Measurements from ENCODE around the gene TSFM.
"Not testable (repeated sequence)": the region's sequence is repeated elsewhere in the genome, so short reads cannot be mapped to it uniquely, and the experiment has no call there.

Gene TSFM

DNA sequence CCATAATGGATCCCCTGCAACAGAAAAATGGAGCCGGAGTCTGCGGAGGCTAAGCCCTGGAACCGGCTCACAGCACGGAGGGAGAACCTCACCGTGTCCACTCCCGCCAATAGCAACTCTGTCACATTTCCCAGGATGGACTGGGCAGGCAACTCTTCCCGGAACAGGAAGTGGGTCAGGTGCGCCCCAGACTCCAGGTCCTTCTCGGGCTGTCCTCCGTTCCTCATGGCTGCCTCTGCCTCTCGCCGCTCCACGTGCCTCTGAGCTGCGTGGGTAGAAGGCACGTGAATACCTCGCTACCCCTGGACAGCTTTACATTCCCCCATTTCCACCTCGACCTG lies 18.0 kb upstream of the TSFM start:
- DNase-seq, result no peak

DNA sequence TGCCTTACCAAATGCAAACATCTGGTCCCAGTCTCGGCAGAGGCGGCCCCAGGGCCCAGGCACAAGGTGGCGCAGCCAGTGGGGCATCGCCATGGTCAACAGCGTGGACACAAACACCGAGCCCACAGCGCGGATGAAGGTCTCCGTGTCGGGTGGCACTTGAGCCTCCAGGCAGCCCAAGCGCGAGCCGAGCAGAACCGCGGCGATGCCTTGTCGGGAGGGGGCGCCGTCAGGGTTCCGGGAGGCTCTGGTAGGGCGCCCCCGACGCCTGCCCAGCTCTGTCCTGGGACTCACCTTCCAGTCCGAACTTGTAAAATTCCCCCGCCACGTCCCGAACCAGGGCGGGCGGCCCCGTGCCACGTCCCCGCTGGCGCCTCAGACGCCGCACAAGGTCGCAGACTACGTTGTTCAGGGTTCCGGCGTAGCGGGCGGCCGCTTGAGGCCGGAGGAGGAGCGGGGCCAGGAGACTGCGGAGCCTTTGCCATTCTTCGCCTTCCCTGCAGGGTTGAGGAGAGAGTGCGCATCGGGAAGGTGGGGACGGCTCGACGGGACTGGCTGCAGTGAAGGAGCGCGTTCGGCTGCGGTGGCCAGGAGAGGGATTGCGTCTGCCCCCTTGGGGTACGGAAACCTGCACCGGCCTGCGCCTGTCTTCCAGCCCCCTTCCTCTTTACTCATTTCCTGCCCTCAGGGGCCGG lies 17.4 kb upstream of the TSFM start:
- peak; percentile 57 for DNase-seq

DNA sequence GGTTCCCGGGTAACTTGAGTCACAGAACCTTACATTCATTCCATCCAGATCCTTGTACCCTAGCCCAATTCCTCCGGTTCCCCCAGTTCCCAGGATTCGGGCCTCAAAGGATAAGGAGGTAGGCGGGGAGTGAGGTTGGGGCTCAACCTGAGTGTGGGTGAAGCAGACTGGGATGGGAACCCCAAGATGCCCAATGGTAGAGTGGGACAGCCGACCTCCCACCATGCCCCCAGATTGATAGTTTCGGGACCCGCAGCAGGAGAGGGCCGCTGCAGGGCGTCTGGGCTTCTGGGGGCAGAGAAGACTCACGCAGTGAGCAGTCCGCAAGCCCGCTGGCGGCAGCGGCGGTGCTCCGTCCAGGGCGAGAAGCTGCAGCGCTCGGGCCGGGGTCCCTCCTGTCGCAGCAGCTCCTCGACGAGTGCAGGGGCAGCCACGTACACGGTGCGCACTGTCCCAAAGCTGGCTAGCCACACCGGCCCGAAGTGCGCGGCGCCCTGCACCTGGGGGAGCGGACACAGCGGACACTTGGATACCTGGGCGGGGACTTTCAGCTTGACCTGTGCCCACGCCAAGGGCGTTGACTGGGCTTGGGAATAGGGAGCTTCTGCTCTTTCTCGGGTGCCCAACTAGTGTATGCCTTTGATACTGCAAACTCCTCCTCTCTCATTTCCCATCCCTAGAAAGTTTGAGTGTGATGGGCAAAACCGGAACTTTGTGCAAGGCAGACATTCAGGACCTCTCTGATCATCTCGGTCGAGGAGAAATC lies 16.7 kb upstream of the TSFM start:
- DNase-seq, result no peak

DNA sequence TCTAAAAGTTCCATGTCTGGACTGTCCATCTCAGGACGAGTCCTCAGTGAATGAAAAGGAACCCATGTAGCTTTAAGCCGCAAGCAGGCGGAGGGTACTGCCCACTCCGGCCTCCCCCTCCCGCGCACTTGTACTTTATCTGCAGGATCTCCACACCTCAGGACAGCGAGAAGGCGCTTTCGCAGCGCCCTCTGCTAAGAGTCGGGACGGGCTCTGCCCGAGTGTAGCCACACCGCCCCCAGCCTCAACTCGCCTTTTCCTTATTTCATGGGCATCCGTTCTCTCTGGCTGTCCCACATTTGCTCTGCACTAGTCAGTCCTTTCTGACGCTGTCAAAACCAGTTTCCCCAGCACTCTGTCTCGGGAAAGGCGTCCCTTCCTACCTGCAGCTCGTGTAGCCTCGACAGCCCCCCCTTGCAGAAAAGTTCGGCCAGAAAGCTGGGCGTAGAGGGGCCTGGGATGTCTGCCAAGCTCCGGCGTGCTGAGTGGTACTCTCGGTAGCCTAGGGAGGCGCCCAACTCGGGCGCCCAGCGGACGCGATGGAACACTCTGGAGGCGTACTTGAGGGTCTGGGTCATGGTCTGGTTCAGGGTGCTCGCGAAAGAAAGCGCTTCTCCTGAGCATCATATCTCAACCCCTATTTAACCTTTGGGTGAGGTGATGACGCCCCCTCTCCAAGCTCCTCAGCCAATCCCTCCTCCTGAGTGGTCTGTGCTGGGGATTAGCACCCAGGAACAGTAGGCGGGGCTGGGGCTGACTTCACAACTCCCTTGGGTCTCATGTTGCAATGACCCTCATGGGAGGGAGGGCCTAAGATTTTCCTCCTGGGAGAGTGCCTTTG lies 15.9 kb upstream of the TSFM start, which contains the start of gene CYP27B1:
Gene CYP27B1, minus strand, starts transcription at position 615 of the 841 bp plus-strand sequence. Its CDS starts 37 bp downstream, at position 578.
- DNase-seq, result no peak

DNA sequence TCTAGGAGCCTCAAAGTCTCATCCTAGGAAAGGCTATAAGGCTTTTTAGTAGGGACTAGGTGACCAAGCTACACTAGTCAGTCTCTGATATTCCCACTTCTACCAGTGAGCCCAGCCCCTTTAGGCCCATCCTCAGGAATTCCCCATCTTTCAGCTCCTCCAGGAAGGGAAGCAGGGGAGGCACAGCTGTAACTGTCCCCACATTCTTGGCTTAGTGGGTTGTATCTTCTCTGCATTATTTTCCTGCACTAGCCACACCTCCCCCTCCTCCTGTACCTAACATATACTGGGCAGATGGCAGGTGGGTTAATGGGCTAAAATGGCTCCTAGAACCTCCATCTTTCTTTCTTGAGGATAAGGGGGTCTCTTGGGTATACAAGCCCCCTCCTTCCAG lies 15.3 kb upstream of the TSFM start:
- DNase-seq, result no peak

DNA sequence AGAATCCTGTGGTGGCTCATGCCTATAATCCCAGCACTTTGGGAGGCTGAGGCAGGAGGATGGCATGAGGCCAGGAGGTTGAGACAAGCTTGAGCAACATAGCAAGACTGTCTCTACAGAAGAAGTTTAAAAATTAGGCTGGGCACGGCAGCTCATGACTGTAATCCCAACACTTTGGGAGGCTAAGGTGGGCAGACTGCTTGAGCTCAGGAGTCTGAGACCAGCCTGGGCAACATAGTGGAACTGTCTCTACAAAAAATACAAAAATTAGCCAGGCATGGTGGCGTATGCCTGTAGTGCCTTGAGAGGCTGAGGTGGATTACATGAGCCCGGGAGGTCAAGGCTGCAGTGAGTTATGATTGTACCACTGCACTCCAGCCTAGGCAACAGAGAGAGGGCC lies 14.7 kb upstream of the TSFM start:
- DNase-seq, result no peak

DNA sequence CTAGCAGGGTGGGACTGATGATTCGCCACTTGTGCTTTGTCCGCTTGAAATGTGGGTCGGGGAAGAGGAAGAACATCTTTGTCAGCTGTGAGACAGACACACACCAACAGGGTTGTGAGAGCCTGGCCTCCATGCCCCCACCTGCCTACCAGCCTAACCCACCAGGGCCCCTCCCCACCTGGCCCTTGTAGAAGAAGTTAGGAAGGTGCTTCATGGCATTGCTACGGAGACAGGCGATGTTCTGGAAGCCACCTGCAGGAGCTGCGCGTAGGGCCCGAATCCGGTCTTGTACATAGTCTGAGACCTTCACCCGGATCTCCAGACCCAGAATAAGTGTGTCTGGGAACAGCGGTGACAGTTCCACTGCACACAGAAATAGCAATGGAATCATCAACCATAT lies 13.0 kb upstream of the TSFM start:
- no peak for DNase-seq

DNA sequence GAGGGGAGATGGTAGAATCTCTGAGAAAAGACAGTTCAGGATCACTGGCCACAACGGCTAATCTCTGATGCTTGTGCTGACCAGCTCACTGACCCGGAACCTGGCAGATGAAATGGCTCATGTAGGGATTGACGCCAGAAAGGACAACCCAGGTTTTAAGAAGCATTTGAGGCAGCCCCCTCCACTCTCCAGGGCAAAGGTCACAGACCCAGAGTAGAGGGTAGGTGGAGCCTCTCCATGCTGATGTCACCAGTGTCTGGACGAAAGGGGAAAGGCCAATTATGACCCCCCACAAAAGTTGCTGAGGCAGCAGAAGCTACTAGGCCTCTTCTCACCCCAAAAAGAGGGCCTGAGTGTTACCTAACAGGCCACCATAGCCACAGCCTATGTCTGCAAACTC lies 11.9 kb upstream of the TSFM start:
- DNase-seq, result no peak

DNA sequence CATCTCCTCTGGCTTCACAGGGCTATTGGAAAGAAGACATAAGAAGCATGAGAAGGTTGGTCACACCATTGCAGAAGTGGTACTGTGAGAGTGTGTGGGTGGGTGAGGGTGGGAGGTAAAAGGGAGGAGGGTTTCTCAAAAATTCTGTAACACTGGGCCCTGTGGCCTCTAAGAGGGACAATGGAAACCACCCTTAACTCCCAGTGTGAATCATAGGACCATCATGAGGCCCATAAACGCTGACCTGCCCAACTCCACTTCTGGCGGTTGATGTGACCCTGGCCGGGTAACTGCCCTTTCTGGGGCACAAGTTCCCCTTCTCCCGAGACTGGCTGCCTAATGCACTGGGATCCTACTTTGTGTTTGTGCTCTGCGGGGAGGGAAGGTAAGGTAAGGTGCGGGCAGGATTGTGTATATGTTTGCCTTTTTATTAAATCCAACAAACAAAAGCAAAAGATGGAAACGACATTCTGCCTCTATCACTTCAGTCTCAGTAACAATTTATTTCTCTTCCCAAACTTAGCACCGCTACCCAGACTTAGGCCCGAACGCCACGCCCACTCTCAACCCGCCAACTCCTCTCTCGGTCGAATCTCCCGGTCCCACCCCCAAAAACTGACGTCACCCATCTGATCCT lies 11.2 kb upstream of the TSFM start:
- peak; percentile 85 for DNase-seq

DNA sequence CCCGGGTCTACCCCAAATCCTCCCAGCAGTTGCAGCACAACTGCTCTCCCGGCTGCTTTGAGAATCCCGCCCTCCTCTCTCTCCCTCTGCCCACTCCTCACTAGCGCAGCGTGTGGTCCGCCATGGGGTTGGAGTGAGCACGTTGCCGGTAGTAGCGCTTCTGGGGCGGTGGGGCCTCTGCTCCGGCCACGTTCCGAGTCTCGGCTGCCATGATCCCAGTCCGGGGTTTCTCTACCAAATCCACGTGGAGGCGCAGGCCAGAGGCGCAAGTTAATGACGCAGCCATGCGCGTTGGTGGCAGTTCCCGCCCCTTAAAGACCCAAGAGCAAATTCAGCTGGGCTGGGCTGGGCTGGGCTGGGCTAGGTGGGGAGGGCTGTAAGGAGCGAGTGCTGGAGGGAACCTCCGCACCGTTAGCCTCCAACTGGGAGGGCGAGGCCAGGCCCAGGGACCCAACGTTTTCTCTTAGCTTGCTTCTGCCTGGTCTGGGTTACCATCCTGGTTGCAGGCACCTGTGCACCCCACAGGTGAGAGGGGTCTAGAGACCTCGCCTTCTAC lies 10.6 kb upstream of the TSFM start, which contains the start of gene METTL1:
Gene METTL1, minus strand, starts transcription at position 233 of the 556 bp plus-strand sequence. Its CDS starts 22 bp downstream, at position 211.
- peak; percentile 91 for DNase-seq

DNA sequence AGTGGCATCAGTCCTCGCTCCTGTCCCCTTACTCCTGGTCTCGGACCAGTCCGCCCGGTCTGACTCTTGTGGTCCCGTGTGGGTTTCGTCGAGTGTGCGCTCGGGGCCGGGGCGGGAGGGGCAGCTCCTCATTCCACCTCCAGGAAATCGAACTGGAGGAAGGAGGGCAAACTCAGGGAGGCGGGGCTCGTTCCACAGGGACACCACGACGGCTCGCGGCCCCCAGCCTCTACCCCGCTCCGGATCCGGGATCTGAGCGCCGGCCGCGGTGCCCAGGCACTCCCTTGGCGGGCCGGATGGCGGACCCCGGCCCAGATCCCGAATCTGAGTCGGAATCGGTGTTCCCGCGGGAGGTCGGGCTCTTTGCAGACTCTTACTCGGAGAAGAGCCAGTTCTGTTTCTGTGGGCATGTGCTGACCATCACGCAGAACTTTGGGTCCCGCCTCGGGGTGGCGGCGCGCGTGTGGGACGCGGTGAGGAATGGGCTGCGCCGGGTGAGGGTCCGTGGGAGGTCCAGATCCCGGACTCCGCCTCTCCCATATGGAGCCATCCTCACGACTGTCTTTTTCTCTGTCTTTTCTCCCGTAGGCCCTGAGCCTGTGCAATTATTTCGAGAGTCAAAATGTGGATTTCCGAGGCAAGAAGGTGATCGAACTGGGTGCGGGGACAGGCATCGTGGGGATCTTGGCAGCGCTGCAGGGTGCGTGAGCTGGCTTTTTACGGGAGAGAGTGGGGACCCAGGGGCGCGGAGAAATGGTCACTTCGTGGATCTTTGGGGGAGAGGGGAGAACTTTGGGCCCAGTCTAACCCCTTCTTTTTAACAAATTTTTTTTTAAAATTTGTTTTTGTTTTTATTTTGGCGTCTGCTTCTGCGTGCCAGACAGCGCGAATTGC lies 9.9 kb upstream of the TSFM start, which contains the start of gene EEF1AKMT3:
Gene EEF1AKMT3, plus strand, starts transcription at position 186 of the 894 bp plus-strand sequence. Its CDS starts 111 bp downstream, at position 297.
- DNase-seq, result peak; percentile 33

DNA sequence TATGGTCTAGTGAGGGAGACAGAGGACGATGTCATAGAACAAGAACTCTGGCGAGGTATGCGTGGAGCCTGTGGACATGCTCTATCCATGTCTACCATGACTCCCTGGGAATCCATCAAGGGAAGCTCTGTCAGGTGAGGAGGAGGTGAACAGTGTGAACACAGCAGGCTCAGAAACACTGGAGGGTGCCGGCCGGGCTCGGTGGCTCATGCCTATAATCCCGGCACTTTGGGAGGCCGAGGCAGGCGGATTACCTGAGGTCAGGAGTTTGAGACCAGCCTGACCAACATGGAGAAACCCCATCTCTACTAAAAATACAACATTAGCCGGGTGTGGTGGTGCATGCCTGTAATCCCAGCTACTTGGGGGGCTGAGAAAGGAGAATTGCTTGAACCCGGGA lies 8.0 kb upstream of the TSFM start:
- DNase-seq, result not testable (repeated sequence)

DNA sequence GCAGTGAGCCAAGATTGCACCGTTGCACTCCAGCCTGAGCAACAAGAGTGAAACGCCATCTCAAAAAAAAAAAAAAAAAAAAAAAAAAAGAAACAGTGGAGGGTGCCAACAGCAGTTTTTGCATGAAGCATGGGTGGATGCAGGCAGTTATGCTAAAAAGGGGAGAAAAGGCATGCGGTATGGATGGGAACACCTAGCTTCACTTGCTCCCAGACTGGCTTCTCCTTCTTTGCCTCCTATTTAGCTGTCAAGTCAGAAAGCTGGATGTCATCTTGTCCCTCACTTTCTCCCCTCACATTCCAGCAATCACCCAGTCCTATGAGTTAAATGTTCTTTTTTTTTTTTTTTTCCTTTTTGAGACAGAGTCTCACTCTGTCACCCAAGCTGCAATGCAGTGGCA lies 7.5 kb upstream of the TSFM start:
- no peak for DNase-seq

DNA sequence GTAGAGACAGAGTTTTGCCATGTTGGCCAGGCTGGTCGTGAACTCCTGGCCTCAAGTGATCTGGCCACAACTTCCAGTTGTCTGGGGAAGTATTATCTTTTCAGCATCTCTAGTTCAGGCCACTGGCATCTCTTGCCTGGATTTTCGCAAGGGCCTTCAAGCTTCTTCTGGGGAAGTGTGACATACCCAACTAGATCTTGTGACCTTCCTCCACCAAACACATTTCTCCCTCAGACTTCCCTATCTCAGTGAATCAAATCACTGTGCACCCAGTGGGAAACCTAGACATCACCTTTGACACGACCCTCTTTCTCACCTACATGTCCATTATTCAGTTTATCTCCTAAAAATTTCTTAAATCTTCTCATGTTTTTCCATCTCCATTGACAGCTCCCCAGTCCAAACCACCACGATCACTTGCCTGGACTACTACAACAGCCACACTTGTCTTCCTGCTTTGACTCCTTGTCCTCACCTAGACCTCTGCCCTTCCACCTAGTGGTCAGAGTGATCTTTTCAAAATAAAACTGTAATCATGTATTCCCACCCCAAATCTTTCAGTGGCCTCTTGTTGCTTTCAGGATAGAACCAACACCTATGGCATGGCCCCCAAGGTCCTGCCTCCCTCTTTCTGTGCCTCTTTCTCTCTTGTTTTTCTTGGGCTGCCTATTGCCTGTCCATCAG lies 6.9 kb upstream of the TSFM start:
- no peak for DNase-seq

DNA sequence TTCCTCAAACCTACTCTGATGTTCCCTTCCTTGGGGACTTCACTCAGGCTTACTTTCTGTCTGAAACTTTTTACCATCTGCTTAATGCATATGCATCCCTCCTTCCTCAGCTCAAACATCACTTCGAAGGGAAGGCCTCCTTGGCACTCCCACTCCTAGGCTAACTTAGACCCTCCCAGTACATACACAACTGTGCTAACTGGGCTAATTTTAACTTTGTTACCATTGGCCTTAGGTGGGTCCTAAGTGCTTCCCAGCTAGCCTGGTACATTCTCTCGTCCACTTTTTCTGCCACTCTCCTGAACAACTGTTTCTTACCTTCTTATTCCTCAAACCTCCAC lies 6.4 kb upstream of the TSFM start:
- no peak for DNase-seq

DNA sequence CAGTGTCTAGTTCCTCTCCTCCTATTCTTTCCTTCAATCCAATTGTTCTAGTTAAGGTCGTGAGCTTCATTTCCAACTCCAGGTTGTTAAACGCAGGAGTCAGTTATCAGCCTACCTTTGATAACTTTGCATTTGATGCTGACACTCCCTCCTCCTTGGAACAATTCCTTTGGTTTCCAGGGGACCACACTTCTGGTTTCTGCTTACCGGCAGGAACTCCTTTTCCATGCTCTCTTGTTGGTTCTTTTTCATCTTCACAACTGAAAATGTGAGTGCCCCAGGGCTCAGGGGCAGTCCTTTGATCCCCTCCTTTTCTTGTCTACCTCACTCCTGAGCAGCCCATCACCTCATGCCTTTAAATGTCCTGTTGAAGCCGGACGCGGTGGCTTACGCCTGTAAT lies 5.2 kb upstream of the TSFM start:
- no peak for DNase-seq

DNA sequence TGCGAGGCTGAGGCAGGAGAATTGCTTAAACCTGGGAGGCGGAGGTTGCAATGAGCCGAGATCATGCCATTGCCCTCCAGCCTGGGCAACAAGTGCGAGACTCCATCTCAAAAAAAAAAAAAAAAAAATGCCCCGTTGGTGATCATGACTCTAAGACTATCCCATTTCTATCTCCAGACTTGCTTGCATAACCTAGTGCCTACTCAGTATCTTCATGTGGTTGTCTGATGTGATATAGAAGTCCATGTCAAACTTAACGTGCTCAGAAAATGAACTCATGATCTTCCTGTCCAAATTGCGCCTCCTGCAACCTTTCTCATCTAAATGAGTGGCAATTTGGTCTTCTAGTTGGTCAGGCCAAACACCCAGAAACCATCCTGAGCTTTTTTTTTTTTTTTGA lies 4.7 kb upstream of the TSFM start:
- no peak for DNase-seq

DNA sequence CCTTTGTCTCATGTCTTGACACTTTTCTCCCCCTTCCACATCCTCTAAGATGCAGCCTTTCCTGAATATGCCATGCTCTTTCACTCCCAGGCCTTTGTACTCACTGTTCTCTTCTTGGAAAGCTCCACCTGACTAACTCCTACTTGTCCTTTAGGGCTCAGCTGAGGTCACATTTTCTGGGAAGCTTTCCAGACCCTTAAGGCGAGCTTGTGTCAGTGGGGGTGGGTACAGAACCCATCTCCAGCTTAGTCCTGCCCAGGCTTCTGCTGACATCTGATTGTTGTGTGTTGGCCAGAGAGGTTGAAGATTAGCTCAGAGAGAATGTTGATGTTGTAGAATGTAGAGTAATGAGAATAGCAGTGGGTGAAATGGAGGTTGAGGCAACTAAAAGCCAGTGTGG lies 2.9 kb upstream of the TSFM start:
- DNase-seq, result no peak

DNA sequence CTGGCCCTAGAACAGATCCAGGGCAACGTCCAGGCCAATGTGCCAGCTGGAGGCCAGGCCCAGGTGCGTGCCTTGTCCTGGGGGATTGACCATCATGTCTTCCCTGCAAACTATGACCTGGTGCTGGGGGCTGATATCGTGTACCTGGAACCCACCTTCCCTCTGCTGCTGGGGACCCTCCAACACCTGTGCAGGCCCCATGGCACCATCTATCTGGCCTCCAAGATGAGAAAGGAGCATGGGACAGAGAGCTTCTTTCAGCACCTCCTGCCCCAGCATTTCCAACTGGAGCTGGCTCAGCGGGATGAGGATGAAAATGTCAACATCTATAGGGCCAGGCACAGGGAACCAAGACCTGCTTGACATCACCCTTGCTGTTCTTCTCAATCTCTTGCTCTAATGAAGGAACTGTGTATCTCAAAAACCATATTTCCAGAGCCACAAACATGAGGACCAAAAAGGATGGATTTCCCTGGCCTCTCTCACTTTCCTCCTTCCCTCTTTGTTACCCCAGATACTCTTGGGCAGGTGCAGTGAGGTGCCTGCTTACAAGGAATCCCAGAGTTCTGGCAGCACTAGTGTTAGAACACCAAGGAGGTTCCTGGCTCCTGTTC lies 2.2 kb upstream of the TSFM start:
- DNase-seq, result no peak

DNA sequence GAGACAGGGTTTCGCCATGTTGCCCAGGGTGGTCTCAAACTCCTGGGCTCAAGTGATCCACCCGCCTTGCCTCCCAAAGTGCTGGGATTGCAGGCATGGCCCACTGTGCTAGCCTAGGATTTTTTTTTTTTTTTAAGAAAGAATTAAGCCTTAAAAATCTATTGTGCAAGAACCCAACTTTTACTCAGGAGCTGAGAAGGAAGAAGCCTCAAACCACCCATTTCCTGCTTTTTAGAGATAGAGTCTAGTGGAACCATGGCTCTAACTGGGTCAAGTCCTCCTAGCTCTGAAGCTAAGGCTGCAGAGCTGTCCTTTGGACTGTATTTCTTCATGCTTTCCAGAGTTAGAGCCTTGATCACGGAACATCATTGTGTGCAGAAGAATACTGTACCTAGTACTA lies 1.3 kb upstream of the TSFM start:
- DNase-seq, result no peak

DNA sequence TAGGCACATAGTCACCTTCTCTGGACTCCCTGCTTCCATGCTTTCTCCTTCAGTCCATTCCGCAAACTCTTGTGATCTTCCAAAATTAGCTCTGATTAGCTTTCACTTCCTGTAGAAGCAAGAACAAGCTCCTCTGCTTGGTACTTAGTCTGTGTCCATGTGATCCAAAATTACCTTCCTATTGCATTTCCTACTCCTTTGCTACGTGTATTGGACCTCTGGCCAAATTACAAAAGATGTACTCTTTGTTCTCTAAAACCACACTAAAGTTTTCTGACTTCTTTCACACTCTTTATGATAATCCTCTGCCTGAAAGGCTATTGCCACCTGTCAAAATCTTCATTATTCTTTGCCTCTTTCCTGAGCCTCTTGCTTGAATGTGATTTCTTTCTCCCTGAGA lies 786 bp upstream of the TSFM start:
- no peak for DNase-seq

All from CD4-positive, alpha-beta T cell treated with Interleukin-12 subunit alpha and Interleukin-12 subunit beta, for 1 hour (primary cell).